ENCODE results near the gene N4BP2.

The N4BP2 gene

GRCh38 chr4:40192114-40193015 lies 135.7 kb downstream of the N4BP2 start:
- DNase-seq, result no peak

- DNase-seq, result no peak
Observed at GRCh38 chr4:40193016-40193571, 136.4 kb downstream of the N4BP2 start.

GRCh38 chr4:40193578-40193977 lies 136.9 kb downstream of the N4BP2 start:
- no peak for DNase-seq

- peak; percentile 42 for DNase-seq
Observed at GRCh38 chr4:40194602-40195161, 138.0 kb downstream of the N4BP2 start.

GRCh38 chr4:40195182-40196177 lies 138.8 kb downstream of the N4BP2 start:
- no peak for DNase-seq

GRCh38 chr4:40196272-40196671 lies 139.6 kb downstream of the N4BP2 start:
- DNase-seq, result no peak

GRCh38 chr4:40196724-40197281 lies 140.2 kb downstream of the N4BP2 start, which contains the start of gene RHOH:
Gene RHOH (plus strand): TSS chr4:40197031. CDS start chr4:40243387, 46,356 bp downstream.
- DNase-seq, result no peak

- DNase-seq, result no peak
Observed at GRCh38 chr4:40197879-40198689, 141.4 kb downstream of the N4BP2 start.

GRCh38 chr4:40199179-40199670 lies 142.6 kb downstream of the N4BP2 start:
- DNase-seq, result no peak

GRCh38 chr4:40199999-40200874 lies 143.6 kb downstream of the N4BP2 start:
- no peak for DNase-seq

GRCh38 chr4:40200875-40201801 lies 144.5 kb downstream of the N4BP2 start:
- DNase-seq, result no peak

- DNase-seq, result no peak
Observed at GRCh38 chr4:40201898-40202297, 145.2 kb downstream of the N4BP2 start.

GRCh38 chr4:40202474-40202873 lies 145.8 kb downstream of the N4BP2 start:
- no peak for DNase-seq

- no peak for DNase-seq
Observed at GRCh38 chr4:40204507-40205258, 148.0 kb downstream of the N4BP2 start.

GRCh38 chr4:40205259-40206198 lies 148.9 kb downstream of the N4BP2 start:
- no peak for DNase-seq

- DNase-seq, result no peak
Observed at GRCh38 chr4:40206426-40206825, 149.8 kb downstream of the N4BP2 start.

Data from fibroblast of skin of back (primary cell).